ENCODE data around the gene ATR. TPM values are rescaled to one million over a fixed set of nuclear protein-coding genes. Genes with fewer than 3 reads are reported as not detected.
"Not testable (repeated sequence)": the region's sequence is repeated elsewhere in the genome, so short reads cannot be mapped to it uniquely, and the experiment has no call there.

Gene ATR
- total RNA-seq (2014; rRNA removed; shearing (Covaris generic)), result 20.2 and 22.2 TPM in 2 replicates
- 54.1 and 58.6 TPM in 2 replicates for polyA plus RNA-seq (2014; cell fraction: nucleus; rRNA removed)

DNA sequence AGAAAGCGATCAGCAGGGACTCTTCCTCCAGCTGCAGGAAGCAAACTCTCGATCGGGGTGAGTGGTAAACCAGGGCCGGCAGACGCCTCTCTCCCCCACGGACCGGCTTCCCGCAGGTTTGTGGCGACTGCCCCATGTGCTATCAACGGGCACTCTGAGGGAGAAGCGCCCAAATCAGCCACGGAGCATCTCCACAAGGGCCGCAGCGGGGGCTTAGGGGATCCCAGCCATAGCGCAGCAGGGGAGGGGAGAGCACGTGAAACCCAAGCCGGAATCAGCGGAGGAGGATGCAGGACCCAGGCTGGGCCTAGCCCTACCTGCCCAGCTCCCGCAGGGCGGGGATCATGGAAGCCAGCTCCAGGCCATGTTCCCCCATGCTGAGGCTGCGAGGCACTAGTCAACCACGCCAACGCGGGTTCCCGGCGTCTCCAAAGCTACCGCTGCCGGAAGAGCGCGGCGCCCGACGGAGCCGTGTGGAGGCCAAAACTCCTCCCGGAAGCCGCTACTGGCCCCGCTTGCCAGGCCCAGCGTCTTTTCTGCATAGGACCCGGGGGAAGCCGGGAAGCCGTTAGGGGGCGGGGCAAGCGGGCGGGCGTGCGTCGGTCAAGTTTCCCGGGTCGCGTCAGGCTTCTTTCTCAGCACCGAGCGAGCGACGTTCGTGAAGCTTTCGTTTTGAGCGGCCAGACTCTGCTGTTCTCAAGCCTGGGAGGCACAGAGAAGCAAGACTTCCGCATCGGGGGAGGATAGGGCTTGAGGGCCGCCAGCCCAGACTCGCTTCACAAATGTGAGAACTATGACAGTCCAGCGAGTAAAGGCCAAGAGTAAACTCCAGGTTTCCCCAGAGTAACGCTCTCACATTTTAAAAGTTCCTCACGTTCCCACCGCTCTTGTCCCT is at the start of gene ATR:
TSS of gene ATR (minus strand) at position 405 of the 895 bp plus-strand sequence. CDS start at position 376, 29 bp downstream.
- peak; percentile 90 for DNase-seq (ENCODE audit: extremely low read depth, low read depth)

GRCh38 chr3:142626971-142627370 is 48.4 kb upstream of the ATR start:
- DNase-seq (ENCODE audit: extremely low read depth, low read depth), result no peak

DNA sequence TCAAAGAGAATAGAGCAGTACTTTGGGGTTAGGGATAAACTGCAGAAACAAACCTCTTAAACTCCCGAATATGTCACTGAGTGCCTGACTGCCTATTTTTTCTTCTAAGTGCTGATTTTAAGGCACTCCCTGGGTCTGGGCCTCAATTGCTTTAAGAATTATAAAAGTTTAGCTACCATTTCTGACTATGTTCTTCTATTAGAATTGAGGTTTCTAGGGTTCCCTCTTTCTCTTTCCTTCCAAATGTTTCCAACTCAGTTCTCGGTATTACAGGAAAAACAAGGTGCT is 46.6 kb upstream of the ATR start:
- no peak for DNase-seq (ENCODE audit: extremely low read depth, low read depth)

GRCh38 chr3:142624341-142625152 is 46.0 kb upstream of the ATR start:
- DNase-seq (ENCODE audit: extremely low read depth, low read depth), result no peak

GRCh38 chr3:142623194-142623593 is 44.7 kb upstream of the ATR start:
- no peak for DNase-seq (ENCODE audit: extremely low read depth, low read depth)

GRCh38 chr3:142622405-142622804 is 43.9 kb upstream of the ATR start:
- DNase-seq (ENCODE audit: extremely low read depth, low read depth), result no peak

DNA sequence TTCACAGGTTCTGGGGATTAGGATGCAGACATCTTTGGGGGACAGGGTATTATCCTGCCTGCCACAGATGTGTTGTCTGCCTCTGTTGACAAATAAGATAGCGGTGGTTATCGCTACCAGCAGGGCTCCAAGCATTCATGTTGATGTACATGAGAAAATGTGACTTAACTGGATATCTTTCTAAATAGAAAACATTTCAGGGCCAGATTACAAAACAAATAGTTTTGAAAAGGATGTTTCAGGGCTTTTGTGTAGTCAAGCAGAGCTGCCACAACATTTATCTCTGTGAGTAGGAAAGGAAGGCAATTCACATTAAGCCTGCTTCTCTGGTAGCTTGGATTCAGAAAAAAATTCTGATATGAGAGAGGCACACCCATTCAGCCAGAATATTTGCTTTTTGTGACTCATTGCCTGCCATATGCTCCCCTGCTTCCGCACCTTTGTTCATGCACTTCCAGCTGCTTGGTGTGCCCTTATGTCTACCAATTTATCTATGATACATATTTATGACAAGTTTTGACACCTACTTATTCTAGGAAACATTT is 40.5 kb upstream of the ATR start:
- peak; percentile 39 for DNase-seq (ENCODE audit: extremely low read depth, low read depth)

- DNase-seq (ENCODE audit: extremely low read depth, low read depth), result no peak
These were observed 36.6 kb upstream of the ATR start for GRCh38 chr3:142615171-142615570.

GRCh38 chr3:142614059-142614626 is 35.6 kb upstream of the ATR start:
- DNase-seq (ENCODE audit: extremely low read depth, low read depth), result no peak

DNA sequence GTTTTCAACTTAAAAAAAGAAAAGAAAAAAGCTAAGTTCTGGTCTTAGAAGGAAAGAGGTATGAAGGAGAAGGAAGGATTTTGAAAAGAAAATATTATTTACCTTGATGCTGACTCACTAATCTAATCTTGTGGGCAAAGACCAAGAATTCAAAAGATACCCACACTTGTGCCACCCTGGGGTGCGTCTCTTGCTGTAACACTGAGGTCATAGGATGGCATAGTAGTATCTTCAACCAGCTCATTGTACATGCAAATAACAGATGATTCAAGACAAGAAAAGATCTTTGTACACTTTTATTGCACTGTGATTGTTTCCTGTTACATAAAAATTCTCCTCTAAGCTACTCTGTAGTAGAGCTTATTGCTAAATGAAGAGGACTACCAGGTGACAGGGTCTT is 35.0 kb upstream of the ATR start:
- no peak for DNase-seq (ENCODE audit: extremely low read depth, low read depth)

- DNase-seq (ENCODE audit: extremely low read depth, low read depth), result no peak
These were observed 32.7 kb upstream of the ATR start for GRCh38 chr3:142611206-142611605.

DNA sequence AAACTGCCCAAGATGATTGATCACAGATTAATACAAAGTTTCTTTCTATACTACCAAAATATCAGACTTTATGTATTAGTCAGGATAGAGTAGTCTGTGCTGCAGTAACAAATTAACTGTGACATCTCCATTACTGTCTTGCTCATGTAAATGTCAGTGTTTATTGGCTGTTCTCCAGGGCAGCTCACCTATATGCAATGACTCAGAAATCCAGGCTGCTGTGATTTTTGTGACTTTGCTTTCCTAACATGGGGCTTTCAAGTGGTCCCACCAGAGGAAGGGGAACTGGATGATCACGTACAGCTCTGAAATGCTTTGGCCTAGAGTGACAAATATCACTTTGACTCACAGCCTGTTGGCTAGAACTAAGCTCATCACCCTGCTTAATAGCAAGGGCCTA is 30.6 kb upstream of the ATR start:
- no peak for DNase-seq (ENCODE audit: extremely low read depth, low read depth)

DNA sequence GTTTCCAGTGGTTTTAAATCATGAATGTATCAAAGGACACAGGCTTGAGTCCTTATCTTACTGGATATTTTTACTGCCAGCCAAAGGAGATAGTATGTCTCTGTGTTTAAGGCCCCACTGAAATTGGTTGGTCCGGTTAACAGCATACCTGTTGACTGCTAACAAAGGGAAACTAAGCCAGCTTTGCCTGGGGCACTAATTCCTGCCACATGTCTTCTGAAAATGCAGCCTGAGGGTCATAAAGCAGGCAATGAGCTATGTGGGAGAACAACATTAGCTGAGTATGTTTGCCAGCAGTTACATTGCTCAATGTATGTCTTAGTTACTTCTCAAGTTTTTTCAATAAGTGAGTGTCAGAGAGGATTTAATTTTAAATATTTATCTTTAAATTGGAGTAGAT is 30.1 kb upstream of the ATR start:
- DNase-seq (ENCODE audit: extremely low read depth, low read depth), result no peak

- DNase-seq (ENCODE audit: extremely low read depth, low read depth), result no peak
These were observed 26.4 kb upstream of the ATR start for GRCh38 chr3:142604940-142605339.

- not testable (repeated sequence) for DNase-seq (ENCODE audit: extremely low read depth, low read depth)
These were observed 24.8 kb upstream of the ATR start for GRCh38 chr3:142603386-142603705.

GRCh38 chr3:142602619-142603385 is 24.3 kb upstream of the ATR start:
- no peak for DNase-seq (ENCODE audit: extremely low read depth, low read depth)

GRCh38 chr3:142601713-142602112 is 23.2 kb upstream of the ATR start:
- no peak for DNase-seq (ENCODE audit: extremely low read depth, low read depth)

DNA sequence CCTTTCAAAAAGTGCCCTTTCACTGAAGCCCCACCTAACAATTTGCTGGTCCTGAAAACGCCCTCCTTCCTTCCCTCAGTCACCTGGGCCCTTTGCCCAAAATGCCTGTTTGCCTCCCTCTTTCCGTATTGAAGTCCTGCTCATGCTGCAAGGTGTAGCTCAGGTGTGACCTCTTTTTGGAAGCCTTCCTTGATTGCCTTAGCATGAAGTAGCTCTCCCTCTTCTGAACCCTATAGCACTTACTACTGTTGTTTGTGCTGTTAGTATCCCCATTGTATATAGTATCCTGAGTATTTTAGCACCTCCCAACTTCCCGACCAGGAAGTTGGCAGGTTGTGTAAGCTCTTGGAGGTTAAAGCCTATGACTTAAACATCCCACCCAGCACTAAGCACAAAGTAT is 19.4 kb upstream of the ATR start:
- no peak for DNase-seq (ENCODE audit: extremely low read depth, low read depth)

GRCh38 chr3:142596726-142597088 is 18.2 kb upstream of the ATR start:
- DNase-seq (ENCODE audit: extremely low read depth, low read depth), result no peak

GRCh38 chr3:142595951-142596725 is 17.6 kb upstream of the ATR start, which contains the start of gene PLS1:
Gene PLS1 (plus strand): TSS chr3:142596393. CDS start chr3:142664238, 67,845 bp downstream.
- peak; percentile 85 for DNase-seq (ENCODE audit: extremely low read depth, low read depth)

Measured in NCI-H460 (cell line).